Measurements from ENCODE around the gene PPP6R2. TPM values are rescaled to one million over a fixed set of nuclear protein-coding genes. Genes with fewer than 3 reads are reported as not detected.

The PPP6R2 gene
- total RNA-seq, 1 donor from 2014 or later = 55.5 TPM

DNA sequence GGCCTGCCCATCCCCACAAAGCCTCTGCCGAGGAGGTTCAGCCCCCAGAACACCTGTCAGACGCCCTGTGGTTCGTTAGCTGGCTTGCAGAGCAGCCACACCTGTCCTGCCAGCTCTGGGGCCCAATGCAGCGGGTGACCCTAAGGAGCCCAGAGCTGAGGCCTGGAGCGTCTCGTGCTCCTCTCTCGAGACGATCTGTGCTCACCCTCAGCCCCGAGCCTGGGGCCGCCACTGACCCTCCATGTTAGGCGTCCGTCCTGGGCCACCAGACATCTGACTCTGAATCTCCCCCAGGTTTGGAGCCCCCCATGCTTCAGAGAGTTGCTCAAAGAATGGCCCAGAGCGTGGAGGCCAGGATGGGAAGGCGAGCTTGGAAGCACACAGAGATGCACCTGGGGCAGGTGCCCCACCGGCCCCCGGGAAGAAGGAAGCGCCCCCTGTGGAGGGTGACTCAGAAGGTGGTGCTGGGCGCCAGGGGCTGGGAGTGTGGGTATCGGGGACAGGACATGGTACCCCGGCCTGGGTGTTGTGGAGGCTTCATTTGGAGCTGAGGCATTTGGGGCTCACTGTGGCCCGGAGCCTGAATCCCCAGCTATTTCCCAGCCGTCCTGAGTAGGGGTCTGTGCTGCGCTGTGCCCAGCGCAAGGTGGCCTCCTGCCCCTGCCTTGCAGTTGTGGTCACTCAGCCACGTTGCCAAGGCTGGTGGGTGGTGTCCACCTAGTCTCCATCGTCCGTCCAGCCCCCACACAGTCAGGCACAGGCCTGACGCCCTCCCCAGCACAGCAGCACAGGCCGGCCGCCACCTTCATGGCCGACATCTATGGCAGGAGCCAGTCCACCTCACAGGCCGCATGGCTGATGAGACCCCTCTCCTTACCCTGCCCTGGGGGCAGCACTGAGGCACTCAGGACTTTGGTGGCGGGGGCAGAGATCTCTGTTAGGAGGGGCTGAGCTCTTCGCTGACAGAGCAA lies 95.5 kb downstream of the PPP6R2 start:
- Histone ChIP-seq H3K36me3 (peaks cover 63 to 71% of the 10 kb centered on the region in 2 donors), H3K4me1 (no peaks in the 10 kb centered on the region), H3K27ac (no peak overlapping the region), H3K9me3 (no peaks in the 10 kb centered on the region), H3K27me3 (no peaks in the 10 kb centered on the region), H3K4me3 (no peak overlapping the region)
- peak in 1 of 2 donors; percentile 7 for DNase-seq (ENCODE audit: low spot score in 2 of 2)
- intact Hi-C loops (cut with DNase I) = no loop called here
- TF ChIP-seq, protein P1, sequence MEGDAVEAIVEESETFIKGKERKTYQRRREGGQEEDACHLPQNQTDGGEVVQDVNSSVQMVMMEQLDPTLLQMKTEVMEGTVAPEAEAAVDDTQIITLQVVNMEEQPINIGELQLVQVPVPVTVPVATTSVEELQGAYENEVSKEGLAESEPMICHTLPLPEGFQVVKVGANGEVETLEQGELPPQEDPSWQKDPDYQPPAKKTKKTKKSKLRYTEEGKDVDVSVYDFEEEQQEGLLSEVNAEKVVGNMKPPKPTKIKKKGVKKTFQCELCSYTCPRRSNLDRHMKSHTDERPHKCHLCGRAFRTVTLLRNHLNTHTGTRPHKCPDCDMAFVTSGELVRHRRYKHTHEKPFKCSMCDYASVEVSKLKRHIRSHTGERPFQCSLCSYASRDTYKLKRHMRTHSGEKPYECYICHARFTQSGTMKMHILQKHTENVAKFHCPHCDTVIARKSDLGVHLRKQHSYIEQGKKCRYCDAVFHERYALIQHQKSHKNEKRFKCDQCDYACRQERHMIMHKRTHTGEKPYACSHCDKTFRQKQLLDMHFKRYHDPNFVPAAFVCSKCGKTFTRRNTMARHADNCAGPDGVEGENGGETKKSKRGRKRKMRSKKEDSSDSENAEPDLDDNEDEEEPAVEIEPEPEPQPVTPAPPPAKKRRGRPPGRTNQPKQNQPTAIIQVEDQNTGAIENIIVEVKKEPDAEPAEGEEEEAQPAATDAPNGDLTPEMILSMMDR (IDR thresholded peaks at IDR 0.05) = no peak

DNA sequence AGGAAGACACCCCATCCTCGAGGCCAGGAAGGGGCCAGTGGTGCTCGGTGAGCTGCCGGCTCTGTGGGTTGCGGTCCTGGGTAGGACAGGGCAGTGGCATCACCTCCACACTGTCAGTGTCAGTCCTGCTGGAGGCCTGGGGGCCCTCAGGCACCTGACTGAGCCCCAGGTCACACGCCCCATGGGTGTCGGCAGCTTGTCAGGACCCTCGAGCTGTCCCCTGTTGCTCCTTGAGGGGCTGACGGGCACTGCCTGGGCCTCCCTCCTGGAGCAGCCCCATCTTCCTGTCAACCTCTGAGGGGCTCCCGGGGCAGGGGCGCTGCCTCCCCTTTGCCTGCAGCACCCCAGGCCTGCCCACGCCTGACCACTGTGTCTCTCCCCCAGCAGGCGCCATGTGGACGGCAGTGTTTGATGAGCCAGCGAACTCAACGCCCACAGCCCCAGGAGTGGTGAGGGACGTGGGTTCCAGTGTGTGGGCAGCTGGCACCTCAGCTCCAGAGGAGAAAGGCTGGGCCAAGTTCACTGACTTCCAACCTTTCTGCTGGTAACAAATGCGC lies 96.3 kb downstream of the PPP6R2 start:
- Histone ChIP-seq H3K36me3 (peaks cover 63 to 71% of the 10 kb centered on the region in 2 donors), H3K4me1 (no peaks in the 10 kb centered on the region)
- DNase-seq (ENCODE audit: low spot score in 2 of 2) = peak in 1 of 2 donors; percentile 5

DNA sequence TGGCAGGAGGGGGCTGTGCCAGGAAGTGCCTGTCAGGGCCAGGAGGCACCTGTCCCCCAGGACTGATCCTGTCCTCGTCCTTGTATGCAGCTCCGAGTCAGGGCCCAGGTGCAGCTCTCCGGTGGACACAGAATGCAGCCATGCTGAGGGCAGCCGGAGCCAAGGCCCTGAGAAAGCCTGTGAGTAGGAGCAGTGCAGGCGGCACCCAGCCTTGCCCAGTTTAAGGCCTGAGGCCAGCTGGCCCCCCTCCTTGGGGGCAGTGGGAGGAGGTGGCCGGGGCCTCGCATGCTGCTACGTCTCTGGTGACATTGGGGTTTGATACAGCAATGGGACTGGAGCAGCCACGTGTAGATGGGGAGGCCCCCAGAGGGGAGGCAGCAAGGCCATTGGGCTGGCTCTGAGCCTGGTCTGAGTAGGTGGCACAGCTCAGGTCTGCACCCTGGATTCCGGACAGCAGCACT lies 96.8 kb downstream of the PPP6R2 start:
- H3K4me1 ChIP-seq = no peaks in the 10 kb centered on the region
- H3K9me3 ChIP-seq = no peaks in the 10 kb centered on the region
- no peak overlapping the region for H3K4me3 ChIP-seq
- TF ChIP-seq, protein P1 (IDR thresholded peaks at IDR 0.05) = no peak
- peaks cover 60 to 68% of the 10 kb centered on the region in 2 donors for H3K36me3 ChIP-seq
- intact Hi-C loops (cut with DNase I) = no loop called here
- H3K27ac ChIP-seq = no peak overlapping the region
- H3K27me3 ChIP-seq = no peaks in the 10 kb centered on the region
- peak in 1 of 2 donors; percentile 4 for DNase-seq (ENCODE audit: low spot score in 2 of 2)

More for the DNA sequence above, 96.3 kb downstream of the PPP6R2 start:
- no peak overlapping the region for H3K4me3 ChIP-seq
- no peak overlapping the region for H3K27ac ChIP-seq
- no peaks in the 10 kb centered on the region for H3K27me3 ChIP-seq
- no peaks in the 10 kb centered on the region for H3K9me3 ChIP-seq
- TF ChIP-seq, protein P1 (IDR thresholded peaks at IDR 0.05) = no peak
- intact Hi-C loops (cut with DNase I) = no loop called here

DNA sequence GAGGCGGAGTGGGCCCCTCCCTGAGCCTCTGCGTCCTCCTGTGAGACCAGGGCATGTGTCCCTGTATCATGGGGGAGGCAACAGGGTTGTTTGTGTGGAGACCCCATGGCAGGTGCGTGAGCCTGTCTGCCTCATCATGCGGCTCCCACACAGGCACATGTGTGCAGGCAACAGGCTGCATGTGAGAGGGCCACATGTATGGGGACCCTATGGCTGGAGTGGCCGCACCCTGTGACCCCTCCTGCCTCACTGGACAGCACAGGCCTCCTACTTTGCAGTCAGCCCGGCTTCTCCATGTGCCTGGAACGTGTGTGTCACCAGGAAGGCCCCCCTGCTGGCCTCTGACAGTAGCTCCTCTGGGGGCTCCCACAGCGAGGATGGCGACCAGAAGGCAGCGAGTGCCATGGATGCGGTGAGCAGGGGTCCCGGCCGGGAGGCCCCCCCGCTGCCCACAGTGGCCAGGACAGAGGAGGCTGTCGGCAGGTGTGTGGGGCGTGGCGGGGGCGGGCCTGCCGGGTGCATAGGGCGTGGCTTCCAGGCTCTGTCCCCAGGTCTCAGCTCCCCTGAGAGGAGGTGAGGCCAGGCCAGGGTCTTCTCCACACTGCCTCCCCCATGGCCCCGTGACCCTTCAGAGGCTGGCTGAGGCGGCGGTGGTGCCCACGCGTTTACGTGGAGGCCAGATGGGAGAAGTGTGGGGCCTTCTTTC lies 97.6 kb downstream of the PPP6R2 start:
- Histone ChIP-seq H3K4me1 (no peaks in the 10 kb centered on the region), H3K36me3 (peaks cover 53 to 63% of the 10 kb centered on the region in 2 donors), H3K27ac (no peak overlapping the region), H3K4me3 (no peak overlapping the region), H3K27me3 (no peaks in the 10 kb centered on the region), H3K9me3 (no peaks in the 10 kb centered on the region)
- intact Hi-C loops (cut with DNase I) = no loop called here
- TF ChIP-seq, protein P1 (IDR thresholded peaks at IDR 0.05) = no peak
- DNase-seq (ENCODE audit: low spot score in 2 of 2) = peak in 1 of 2 donors; percentile 7

DNA sequence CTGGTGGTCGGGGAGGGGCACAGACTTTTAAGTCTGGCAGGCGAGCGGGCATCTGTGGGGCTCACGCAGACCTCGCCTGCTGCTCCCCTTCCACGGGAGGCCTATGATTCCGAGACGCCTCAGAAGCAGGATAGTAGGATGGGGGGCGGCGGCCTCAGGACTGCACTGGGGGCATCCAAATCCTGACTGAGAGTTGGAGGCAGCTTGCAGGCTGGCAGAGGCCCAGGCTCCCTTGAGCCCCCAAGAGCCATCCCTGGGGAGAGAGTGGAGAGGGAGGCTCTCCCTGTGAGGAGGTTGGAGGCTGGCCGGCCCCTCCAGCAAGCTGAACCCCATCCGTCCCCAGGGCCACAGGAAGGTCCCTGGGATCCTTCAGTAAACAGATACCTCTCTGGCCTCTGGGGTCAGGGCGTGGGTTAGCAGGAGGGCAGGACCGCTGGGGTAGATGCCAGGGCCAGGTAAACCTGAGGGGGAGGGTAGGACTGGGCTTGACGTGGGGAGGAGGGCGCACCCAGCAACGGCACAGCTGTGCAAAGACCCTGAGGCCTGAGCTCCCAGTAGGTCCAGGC lies 98.4 kb downstream of the PPP6R2 start:
- H3K27me3 ChIP-seq = no peaks in the 10 kb centered on the region
- H3K4me3 ChIP-seq = no peak overlapping the region
- TF ChIP-seq, protein P1 (IDR thresholded peaks at IDR 0.05) = no peak
- H3K4me1 ChIP-seq = no peaks in the 10 kb centered on the region
- peaks cover 51 to 62% of the 10 kb centered on the region in 2 donors for H3K36me3 ChIP-seq
- H3K27ac ChIP-seq = no peak overlapping the region
- peak in 1 of 2 donors; percentile 6 for DNase-seq (ENCODE audit: low spot score in 2 of 2)
- intact Hi-C loops (cut with DNase I) = no loop called here
- no peaks in the 10 kb centered on the region for H3K9me3 ChIP-seq

Measured in ascending aorta (tissue), 2 donors.